WTC11 (cell line): ENCODE measurements around the gene UCN. TPM values are rescaled to one million over a fixed set of nuclear protein-coding genes. Genes with fewer than 3 reads are reported as not detected.

Experiments used
- ATAC-seq: fragments of 200-7000 bp; cut with Tn5 transposase; 2 replicates; pipeline ENCODE4 v1.10.0; 2021; ENCODE audit warnings: mild to moderate bottlenecking, moderate library complexity
- CTCF ChIA-PET: fragments of 300-600 bp; sonication (Branson Sonifier 250); formaldehyde crosslinking; loops from one replicate; lab custom pipeline; 2021; ENCODE audit warnings: antibody characterized with exemption; lab: Charles Lee
- POLR2A ChIA-PET: fragments of 350-600 bp; sonication (Branson Sonifier 250); formaldehyde crosslinking; loops from one replicate; lab custom pipeline; 2021; ENCODE audit warnings: antibody characterized with exemption; lab: Charles Lee
- DNase-seq: peaks from one replicate; pipeline ENCODE4 v3.0.0; 2021; ENCODE audit warnings: low spot score
- H3K27ac Mint-ChIP-seq: 2 replicates; pipeline ENCODE4 v1.8.0; 2021; ENCODE audit warnings: mixed read lengths
- H3K27me3 Mint-ChIP-seq: 2 replicates; pipeline ENCODE4 v1.8.0; 2021; ENCODE audit warnings: low read depth, mild to moderate bottlenecking, moderate library complexity, mixed read lengths
- H3K36me3 Mint-ChIP-seq: 2 replicates; pipeline ENCODE4 v1.8.0; 2021; ENCODE audit warnings: mixed read lengths
- H3K4me1 Mint-ChIP-seq: 2 replicates; pipeline ENCODE4 v1.8.0; 2022; ENCODE audit warnings: mixed read lengths
- H3K4me3 Mint-ChIP-seq: 2 replicates; pipeline ENCODE4 v1.8.0; 2021; ENCODE audit warnings: mild to moderate bottlenecking, moderate library complexity, mixed read lengths
- H3K9me3 Mint-ChIP-seq: 2 replicates; pipeline ENCODE4 v1.8.0; 2021; ENCODE audit warnings: mixed read lengths
- ATF1 ChIP-seq: sonication (generic); formaldehyde crosslinking; IDR thresholded peaks from 2 replicates; pipeline ENCODE4 v1.8.1; 2023; ENCODE audit warnings: mild to moderate bottlenecking, moderate library complexity, missing genetic modification reagents
- CBFB ChIP-seq: sonication (generic); formaldehyde crosslinking; IDR thresholded peaks from 2 replicates; pipeline ENCODE4 v1.8.1; 2022; ENCODE audit warnings: mild to moderate bottlenecking, low read depth, missing genetic modification reagents
- E2F5 ChIP-seq: sonication (generic); formaldehyde crosslinking; IDR thresholded peaks from 2 replicates; pipeline ENCODE4 v1.8.1; 2022; ENCODE audit warnings: mild to moderate bottlenecking, moderate library complexity, missing genetic modification reagents
- FOXK1 ChIP-seq: sonication (generic); formaldehyde crosslinking; IDR thresholded peaks from 2 replicates; pipeline ENCODE4 v1.8.0; 2022; ENCODE audit warnings: mild to moderate bottlenecking, moderate library complexity, missing genetic modification reagents
- HMGXB4 ChIP-seq: sonication (generic); formaldehyde crosslinking; IDR thresholded peaks from 2 replicates; pipeline ENCODE4 v1.8.1; 2023; ENCODE audit warnings: mild to moderate bottlenecking, moderate library complexity, missing genetic modification reagents
- STAT6 ChIP-seq: sonication (generic); formaldehyde crosslinking; conservative IDR thresholded peaks from 2 replicates; pipeline ENCODE4 v1.8.1; 2023; ENCODE audit warnings: mild to moderate bottlenecking, low read depth, missing genetic modification reagents, moderate library complexity
- TP53 ChIP-seq: sonication (generic); formaldehyde crosslinking; IDR thresholded peaks from 2 replicates; pipeline ENCODE4 v1.8.1; 2023; ENCODE audit warnings: mild to moderate bottlenecking, missing genetic modification reagents
- USF2 ChIP-seq: sonication (generic); formaldehyde crosslinking; IDR thresholded peaks from 2 replicates; pipeline ENCODE4 v1.8.1; 2023; ENCODE audit warnings: mild to moderate bottlenecking, missing genetic modification reagents, moderate library complexity
- ZNF121 ChIP-seq: sonication (generic); formaldehyde crosslinking; IDR thresholded peaks from 2 replicates; pipeline ENCODE4 v1.8.0; 2023; ENCODE audit warnings: missing genetic modification reagents
- ZNF232 ChIP-seq: sonication (generic); formaldehyde crosslinking; IDR thresholded peaks from 2 replicates; pipeline ENCODE4 v1.8.0; 2022; ENCODE audit warnings: mild to moderate bottlenecking, missing genetic modification reagents
- ZNF263 ChIP-seq: sonication (generic); formaldehyde crosslinking; IDR thresholded peaks from 2 replicates; pipeline ENCODE4 v1.8.1; 2022; ENCODE audit warnings: low read depth, mild to moderate bottlenecking, moderate library complexity, missing genetic modification reagents
- ZNF396 ChIP-seq: fragments of 250-450 bp; sonication (Bioruptor Pico); IDR thresholded peaks from 2 replicates; pipeline ENCODE4 v1.8.0; 2021; ENCODE audit warnings: mild to moderate bottlenecking, moderate library complexity, borderline replicate concordance
- ZNF423 ChIP-seq: fragments of 250-450 bp; sonication (Bioruptor Pico); IDR thresholded peaks from 2 replicates; pipeline ENCODE4 v2.1.2; 2022; ENCODE audit warnings: mild to moderate bottlenecking, moderate library complexity
- ZNF512 ChIP-seq: sonication (generic); formaldehyde crosslinking; IDR thresholded peaks from 2 replicates; pipeline ENCODE4 v1.8.1; 2022; ENCODE audit warnings: missing genetic modification reagents, borderline replicate concordance
- ZNF671 ChIP-seq: fragments of 250-450 bp; sonication (Bioruptor Pico); IDR thresholded peaks from 2 replicates; pipeline ENCODE4 v1.8.0; 2021; ENCODE audit warnings: mild to moderate bottlenecking
- total RNA-seq: library from RNA; stranded (reverse); gene quantifications from 3 replicates; pipeline ENCODE4 v1.2.3, GENCODE V29; 2021

The UCN gene
- total RNA-seq, 1 experiment from 2014 or later = 0.68 TPM

- Mint-ChIP-seq H3K9me3 (no peaks in the 10 kb centered on the region), H3K4me1 (peaks cover 5% of the 10 kb centered on the region; the same call in 1 of the 2 replicates), H3K36me3 (no peaks in the 10 kb centered on the region), H3K27me3 (no peaks in the 10 kb centered on the region), H3K4me3 (no peak overlapping the region), H3K27ac (no peak overlapping the region)
- no peak for ATAC-seq
- DNase-seq = no peak
- CTCF ChIA-PET = interaction anchor here (1.5 to 7.9 kb wide), 2 partner anchors 17 to 33 kb away, joined by 8 to 153 read pairs; partner anchors contain the start of gene TRIM54
- POLR2A ChIA-PET = no interaction called here
- TF ChIP-seq ZNF423 (no peak), ZNF512 (CRISPR knock-in tag) (no peak), USF2 (CRISPR knock-in tag) (no peak), TP53 (CRISPR knock-in tag) (no peak), STAT6 (no peak), ZNF671 (CRISPR knock-in tag) (no peak), ZNF232 (CRISPR knock-in tag) (no peak), ZNF396 (CRISPR knock-in tag) (no peak)
These were observed 11.1 kb downstream of the UCN start for GRCh38 chr2:27297195-27297594.

GRCh38 chr2:27296481-27296880 is 11.8 kb downstream of the UCN start:
- POLR2A ChIA-PET = no interaction called here
- no peak for DNase-seq
- no peaks in the 10 kb centered on the region for H3K27me3 Mint-ChIP-seq
- peaks cover 11% of the 10 kb centered on the region for H3K4me1 Mint-ChIP-seq
- H3K36me3 Mint-ChIP-seq = no peaks in the 10 kb centered on the region
- no peak overlapping the region for H3K4me3 Mint-ChIP-seq
- CTCF ChIA-PET = interaction anchor here (1.5 to 7.9 kb wide), 2 partner anchors 16 to 32 kb away, joined by 8 to 153 read pairs; partner anchors contain the start of gene TRIM54
- H3K9me3 Mint-ChIP-seq = no peaks in the 10 kb centered on the region
- no peak overlapping the region for H3K27ac Mint-ChIP-seq
- TF ChIP-seq E2F5 (CRISPR knock-in tag) (no peak), FOXK1 (no peak), ZNF121 (CRISPR knock-in tag) (no peak), CBFB (CRISPR knock-in tag) (no peak), ZNF263 (CRISPR knock-in tag) (no peak), USF2 (CRISPR knock-in tag) (no peak), ZNF232 (CRISPR knock-in tag) (no peak), HMGXB4 (CRISPR knock-in tag) (no peak), ATF1 (CRISPR knock-in tag) (no peak)
- no peak for ATAC-seq
